Measurements from ENCODE around the gene RHD.

Gene RHD

DNA sequence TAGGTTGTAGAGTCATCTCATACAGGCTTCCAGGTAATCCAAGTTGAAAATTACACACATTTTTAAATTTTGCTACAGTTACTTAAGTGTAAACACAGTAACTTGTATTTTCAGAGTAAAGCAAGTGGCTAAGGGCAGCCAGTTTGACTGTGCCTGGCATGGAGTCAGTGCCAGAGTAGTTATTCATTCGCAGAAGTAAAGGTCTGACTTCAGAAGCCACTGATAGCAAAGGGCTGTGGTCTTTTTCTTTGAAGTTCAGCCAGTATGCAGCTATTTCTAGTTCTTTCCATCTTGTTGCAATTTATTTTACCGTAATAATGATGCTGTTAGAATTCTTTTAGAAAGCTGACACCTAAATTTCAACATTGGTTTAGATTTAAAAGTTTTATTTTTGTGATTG lies 75.2 kb downstream of the RHD start:
- Histone ChIP-seq H3K9me3 (ENCODE audit: severe bottlenecking) (no peaks in the 10 kb centered on the region), H3K36me3 (peaks cover 44% of the 10 kb centered on the region), H3K27me3 (ENCODE audit: insufficient read depth, low read depth, severe bottlenecking) (no peaks in the 10 kb centered on the region)

DNA sequence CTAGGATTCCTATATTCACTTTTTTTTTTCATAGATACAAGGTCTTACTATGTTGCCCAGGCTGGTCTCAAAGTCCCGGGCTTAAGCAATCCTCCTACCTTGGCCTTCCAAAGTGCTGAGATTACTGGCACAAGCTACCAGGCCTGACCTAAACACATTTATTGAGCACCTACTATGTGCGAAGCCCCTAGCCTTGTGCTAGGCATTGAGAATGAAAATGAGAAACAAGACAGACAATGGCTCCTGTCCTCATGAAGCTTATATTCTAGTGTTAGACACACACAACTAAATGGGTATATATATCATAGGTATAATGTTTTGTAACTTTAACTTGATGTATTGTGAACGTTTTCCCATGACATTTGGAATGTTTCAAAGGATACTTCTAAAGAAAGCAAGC lies 77.3 kb downstream of the RHD start:
- Histone ChIP-seq H3K27ac (no peak overlapping the region), H3K36me3 (peaks cover 44% of the 10 kb centered on the region), H3K27me3 (ENCODE audit: insufficient read depth, low read depth, severe bottlenecking) (no peaks in the 10 kb centered on the region), H3K9me3 (ENCODE audit: severe bottlenecking) (no peaks in the 10 kb centered on the region), H3K4me3 (ENCODE audit: low read depth, low read length) (no peak overlapping the region)
- TF ChIP-seq, protein P1, sequence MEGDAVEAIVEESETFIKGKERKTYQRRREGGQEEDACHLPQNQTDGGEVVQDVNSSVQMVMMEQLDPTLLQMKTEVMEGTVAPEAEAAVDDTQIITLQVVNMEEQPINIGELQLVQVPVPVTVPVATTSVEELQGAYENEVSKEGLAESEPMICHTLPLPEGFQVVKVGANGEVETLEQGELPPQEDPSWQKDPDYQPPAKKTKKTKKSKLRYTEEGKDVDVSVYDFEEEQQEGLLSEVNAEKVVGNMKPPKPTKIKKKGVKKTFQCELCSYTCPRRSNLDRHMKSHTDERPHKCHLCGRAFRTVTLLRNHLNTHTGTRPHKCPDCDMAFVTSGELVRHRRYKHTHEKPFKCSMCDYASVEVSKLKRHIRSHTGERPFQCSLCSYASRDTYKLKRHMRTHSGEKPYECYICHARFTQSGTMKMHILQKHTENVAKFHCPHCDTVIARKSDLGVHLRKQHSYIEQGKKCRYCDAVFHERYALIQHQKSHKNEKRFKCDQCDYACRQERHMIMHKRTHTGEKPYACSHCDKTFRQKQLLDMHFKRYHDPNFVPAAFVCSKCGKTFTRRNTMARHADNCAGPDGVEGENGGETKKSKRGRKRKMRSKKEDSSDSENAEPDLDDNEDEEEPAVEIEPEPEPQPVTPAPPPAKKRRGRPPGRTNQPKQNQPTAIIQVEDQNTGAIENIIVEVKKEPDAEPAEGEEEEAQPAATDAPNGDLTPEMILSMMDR (IDR thresholded peaks at IDR 0.05; ENCODE audit: low read depth, low read length), result no peak
- DNase-seq, result no peak

More for the DNA sequence above, 75.2 kb downstream of the RHD start:
- no peak for DNase-seq
- TF ChIP-seq, protein P1 (IDR thresholded peaks at IDR 0.05; ENCODE audit: low read depth, low read length), result no peak
- no peak overlapping the region for H3K4me3 ChIP-seq (ENCODE audit: low read depth, low read length)
- no peak overlapping the region for H3K27ac ChIP-seq

DNA sequence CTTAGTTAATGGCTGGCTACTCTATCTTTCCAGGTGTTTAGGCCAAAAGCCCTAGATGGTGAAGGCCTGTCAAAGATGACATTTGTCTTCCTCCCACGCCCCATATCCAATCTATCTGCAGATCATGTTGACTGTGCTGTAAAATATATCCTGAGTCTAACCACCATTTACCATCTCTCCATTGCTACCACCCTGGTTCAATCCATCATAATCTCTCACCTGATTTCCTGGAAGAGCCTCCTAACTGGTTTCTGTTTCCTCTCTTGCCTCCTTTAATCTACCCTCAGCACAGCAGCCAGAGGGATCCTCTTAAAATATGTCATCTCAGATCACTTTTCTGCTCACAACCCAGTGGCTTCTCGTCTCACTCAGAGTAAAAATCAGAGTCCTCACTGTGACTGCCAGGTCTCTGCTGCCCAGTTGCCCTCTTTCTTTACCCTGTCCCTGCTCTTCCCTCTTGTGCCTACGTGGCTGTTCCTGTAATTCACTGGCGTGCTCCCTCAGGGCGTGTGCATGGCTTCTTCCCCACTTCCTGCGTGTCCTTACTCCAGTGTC lies 83.6 kb downstream of the RHD start:
- no peaks in the 10 kb centered on the region for H3K27me3 ChIP-seq (ENCODE audit: insufficient read depth, low read depth, severe bottlenecking)
- no peak overlapping the region for H3K4me3 ChIP-seq (ENCODE audit: low read depth, low read length)
- no peak for DNase-seq
- no peaks in the 10 kb centered on the region for H3K9me3 ChIP-seq (ENCODE audit: severe bottlenecking)
- TF ChIP-seq, protein P1 (IDR thresholded peaks at IDR 0.05; ENCODE audit: low read depth, low read length), result no peak
- H3K27ac ChIP-seq, result no peak overlapping the region
- H3K36me3 ChIP-seq, result peaks cover 69% of the 10 kb centered on the region

DNA sequence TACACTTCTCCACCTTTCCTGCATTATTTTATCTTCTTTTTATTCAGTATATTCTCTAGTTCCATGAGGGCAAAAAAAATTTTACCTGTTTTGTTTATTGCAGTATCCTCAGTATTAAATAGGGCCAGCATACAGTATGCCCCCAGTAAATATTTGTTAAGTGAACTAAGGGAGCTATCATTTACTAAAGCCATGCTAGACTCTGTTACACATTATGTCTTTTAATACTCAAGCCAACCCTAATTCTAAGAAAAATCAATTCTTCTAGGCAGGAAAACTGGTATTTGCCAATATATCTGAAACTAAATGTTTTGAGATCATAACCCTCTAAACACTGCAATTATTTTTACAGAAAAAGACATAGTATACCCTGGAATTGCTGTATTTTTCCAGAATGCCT lies 84.1 kb downstream of the RHD start:
- TF ChIP-seq, protein P1 (IDR thresholded peaks at IDR 0.05; ENCODE audit: low read depth, low read length), result no peak
- no peak for DNase-seq
- no peak overlapping the region for H3K4me3 ChIP-seq (ENCODE audit: low read depth, low read length)
- H3K36me3 ChIP-seq, result peaks cover 73% of the 10 kb centered on the region
- H3K27me3 ChIP-seq (ENCODE audit: insufficient read depth, low read depth, severe bottlenecking), result no peaks in the 10 kb centered on the region
- no peaks in the 10 kb centered on the region for H3K9me3 ChIP-seq (ENCODE audit: severe bottlenecking)
- H3K27ac ChIP-seq, result no peak overlapping the region

DNA sequence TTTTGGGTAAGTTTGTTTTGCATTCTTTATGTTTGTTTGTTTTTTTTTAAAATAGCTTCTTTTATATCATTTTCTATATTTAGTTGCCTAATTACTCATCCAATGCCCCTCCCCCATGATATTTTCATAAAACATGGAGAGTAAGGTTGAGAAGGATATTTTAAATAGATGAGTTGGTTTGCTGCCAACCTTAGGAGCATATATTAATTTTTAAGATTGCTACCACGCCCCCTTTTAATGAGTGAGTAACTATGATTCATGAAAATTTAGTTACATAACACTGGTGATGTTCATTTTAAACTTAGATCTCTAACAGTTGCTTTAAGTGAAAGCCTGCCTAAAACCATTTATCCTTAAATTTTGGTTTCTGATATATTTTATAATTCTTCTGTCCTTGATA lies 84.5 kb downstream of the RHD start:
- Histone ChIP-seq H3K27ac (no peak overlapping the region), H3K9me3 (ENCODE audit: severe bottlenecking) (no peaks in the 10 kb centered on the region), H3K4me3 (ENCODE audit: low read depth, low read length) (no peak overlapping the region), H3K27me3 (ENCODE audit: insufficient read depth, low read depth, severe bottlenecking) (no peaks in the 10 kb centered on the region), H3K36me3 (peaks cover 71% of the 10 kb centered on the region)
- TF ChIP-seq, protein P1 (IDR thresholded peaks at IDR 0.05; ENCODE audit: low read depth, low read length), result no peak
- no peak for DNase-seq

All from WERI-Rb-1 (cell line).